A549 (cell line): ENCODE data around the gene ANKRD28. TPM values are rescaled to one million over a fixed set of nuclear protein-coding genes. Genes with fewer than 3 reads are reported as not detected.

Source experiments
- ATAC-seq, 2 experiments: fragments of 200-7000 bp in 1 of 2; fragments of >200 bp in 1 of 2; cut with Nextera tagmentation in 1 of 2; cut with Tn5 transposase in 1 of 2; 3 replicates each; pipeline versions ENCODE4 v1.8.0 to v1.9.1; 2018 to 2020; ENCODE audit warnings: mild to moderate bottlenecking in 1 of 2, moderate library complexity in 1 of 2
- CTCF ChIA-PET: fragments of 300-600 bp; sonication (Branson Sonifier 250); formaldehyde crosslinking; extraction: SDS; loops from one replicate; lab custom pipeline; 2021; ENCODE audit warnings: antibody characterized with exemption, inconsistent platforms; lab: Yijun Ruan, JAX
- POLR2A ChIA-PET: fragments of 350-600 bp; formaldehyde crosslinking; extraction: SDS; loops from one replicate; lab custom pipeline; 2021; ENCODE audit warnings: antibody characterized with exemption, inconsistent platforms; lab: Yijun Ruan, JAX
- DNase-seq, 2 experiments: peaks; one replicate each; pipeline versions ENCODE4 v3.0.0 to v3.0.0-alpha.2; 2011 to 2016; ENCODE audit warnings: low read depth in 1 of 2, low spot score in 1 of 2
- FAIRE-seq: peaks from 2 replicates; lab custom pipeline; 2011; peaks lifted over from hg19 to GRCh38; lab: Jason Lieb, UNC
- H3K27ac ChIP-seq, 2 experiments: fragments of >200 bp; sonication (Bioruptor Twin); formaldehyde crosslinking; 3 replicates each; pipeline ENCODE4 v1.5.1; 2016 to 2017
- H3K4me1 ChIP-seq: fragments of >200 bp; sonication (Bioruptor Twin); formaldehyde crosslinking; 3 replicates; pipeline ENCODE4 v1.6.1; 2016
- H3K4me2 ChIP-seq: fragments of >200 bp; sonication (Bioruptor Twin); formaldehyde crosslinking; 3 replicates; pipeline ENCODE4 v1.6.1; 2016
- H3K4me3 ChIP-seq: fragments of >200 bp; sonication (Bioruptor Twin); formaldehyde crosslinking; 3 replicates; pipeline ENCODE4 v1.5.1; 2016
- H3K9me3 ChIP-seq: fragments of >200 bp; sonication (Bioruptor Twin); formaldehyde crosslinking; 3 replicates; pipeline ENCODE4 v1.6.1; 2016
- ATOH8 ChIP-seq: fragments of 250-450 bp; sonication (Bioruptor Pico); IDR thresholded peaks from 2 replicates; pipeline ENCODE4 v1.5.0; 2020; ENCODE audit warnings: low read depth, mild to moderate bottlenecking, moderate library complexity
- BCL3 ChIP-seq: fragments of >200 bp; sonication (Bioruptor Twin); formaldehyde crosslinking; IDR thresholded peaks from 3 replicates; pipeline ENCODE4 v1.6.1; 2016
- BHLHE40 ChIP-seq: IDR thresholded peaks from 2 replicates; pipeline ENCODE4 v1.6.1; 2012; ENCODE audit warnings: low read depth, low read length, inconsistent platforms
- CBX2 ChIP-seq: fragments of 200-600 bp; sonication (generic); IDR thresholded peaks from 2 replicates; pipeline ENCODE4 v1.6.1; 2016; ENCODE audit warnings: low read depth, mild to moderate bottlenecking, borderline replicate concordance
- CEBPB ChIP-seq, 2 experiments: fragments of >200 bp in 1 of 2; sonication (Bioruptor Twin) in 1 of 2; formaldehyde crosslinking in 1 of 2; IDR thresholded peaks; 2 replicates each; pipeline ENCODE4 v1.6.1; 2012 to 2016
- CTCF ChIP-seq: fragments of >200 bp; sonication (Bioruptor Twin); formaldehyde crosslinking; IDR thresholded peaks from 3 replicates; pipeline ENCODE4 v1.5.1; 2016
- E2F6 ChIP-seq: IDR thresholded peaks from 2 replicates; pipeline ENCODE4 v1.6.1; 2012; ENCODE audit warnings: low read depth, borderline replicate concordance
- EHMT2 ChIP-seq: fragments of 200-600 bp; sonication (generic); IDR thresholded peaks from 2 replicates; pipeline ENCODE4 v1.6.1; 2016; ENCODE audit warnings: antibody characterized with exemption, low read depth, mild to moderate bottlenecking, moderate library complexity
- ELK1 ChIP-seq: fragments of 150-350 bp; IDR thresholded peaks from 2 replicates; pipeline ENCODE4 v1.6.1; 2014; ENCODE audit warnings: low read depth, mild to moderate bottlenecking, low read length
- FOSB ChIP-seq: fragments of 250-450 bp; sonication (Bioruptor Pico); IDR thresholded peaks from 2 replicates; pipeline ENCODE4 v1.5.0; 2020; ENCODE audit warnings: mild to moderate bottlenecking, moderate library complexity
- FOSL2 ChIP-seq, 2 experiments: fragments of 450-650 bp in 1 of 2; fragments of >200 bp in 1 of 2; sonication (Bioruptor Twin) in 1 of 2; formaldehyde crosslinking; IDR thresholded peaks; 2 replicates each; pipeline versions ENCODE4 v1.5.0 to v1.6.1; 2016 to 2020; ENCODE audit warnings: mild to moderate bottlenecking in 1 of 2, moderate library complexity in 1 of 2
- FOXS1 ChIP-seq: fragments of 250-450 bp; sonication (Bioruptor Pico); IDR thresholded peaks from 2 replicates; pipeline ENCODE4 v1.5.0; 2020; ENCODE audit warnings: mild to moderate bottlenecking, moderate library complexity
- GATA3 ChIP-seq: IDR thresholded peaks from 2 replicates; pipeline ENCODE4 v1.6.1; 2012; ENCODE audit warnings: borderline replicate concordance
- HES2 ChIP-seq: fragments of >200 bp; sonication (Bioruptor Twin); formaldehyde crosslinking; IDR thresholded peaks from 2 replicates; pipeline ENCODE4 v1.6.1; 2016
- HEYL ChIP-seq: fragments of 250-450 bp; sonication (Bioruptor Pico); IDR thresholded peaks from 2 replicates; pipeline ENCODE4 v1.8.0; 2021; ENCODE audit warnings: mild to moderate bottlenecking, moderate library complexity
- HMGXB4 ChIP-seq: fragments of 250-450 bp; sonication (Bioruptor Pico); IDR thresholded peaks from 2 replicates; pipeline ENCODE4 v1.5.0; 2021; ENCODE audit warnings: mild to moderate bottlenecking, moderate library complexity, borderline replicate concordance
- HOXB5 ChIP-seq: fragments of 250-450 bp; sonication (Bioruptor Pico); IDR thresholded peaks from 2 replicates; pipeline ENCODE4 v1.5.0; 2020; ENCODE audit warnings: mild to moderate bottlenecking, moderate library complexity
- JUN ChIP-seq, 2 experiments: fragments of >200 bp; sonication (Bioruptor Twin); formaldehyde crosslinking; IDR thresholded peaks; 2 replicates in 1 of 2; 3 replicates in 1 of 2; pipeline ENCODE4 v1.6.1; 2016 to 2017
- KDM1A ChIP-seq: fragments of 200-600 bp; sonication (generic); IDR thresholded peaks from 2 replicates; pipeline ENCODE4 v1.6.1; 2016; ENCODE audit warnings: low read depth, mild to moderate bottlenecking
- MAFK ChIP-seq: fragments of 450-650 bp; IDR thresholded peaks from 2 replicates; pipeline ENCODE4 v1.6.1; 2014; ENCODE audit not compliant: partially characterized antibody
- MAX ChIP-seq: IDR thresholded peaks from 2 replicates; pipeline ENCODE4 v1.6.1; 2012
- MYC ChIP-seq: IDR thresholded peaks from 2 replicates; pipeline ENCODE4 v1.6.1; 2012; ENCODE audit warnings: mild to moderate bottlenecking, inconsistent platforms, low read length, improper control_type of control experiment, borderline replicate concordance
- NPAS2 ChIP-seq: fragments of 250-450 bp; sonication (Bioruptor Pico); IDR thresholded peaks from 2 replicates; pipeline ENCODE4 v1.8.0; 2022; ENCODE audit warnings: mild to moderate bottlenecking, moderate library complexity, borderline replicate concordance
- NR3C1 ChIP-seq: fragments of >200 bp; sonication (Bioruptor Twin); formaldehyde crosslinking; IDR thresholded peaks from 3 replicates; pipeline ENCODE4 v1.6.1; 2017
- POLR2A ChIP-seq: IDR thresholded peaks from 2 replicates; pipeline ENCODE4 v1.6.1; 2012; ENCODE audit warnings: mild to moderate bottlenecking, low read length
- POLR2AphosphoS2 ChIP-seq: conservative IDR thresholded peaks from 2 replicates; pipeline ENCODE4 v1.6.1; 2012; ENCODE audit warnings: low read length, improper control_type of control experiment, inconsistent platforms
- RARB ChIP-seq: fragments of 250-450 bp; sonication (Bioruptor Pico); IDR thresholded peaks from 2 replicates; pipeline ENCODE4 v1.8.0; 2021; ENCODE audit warnings: mild to moderate bottlenecking, moderate library complexity
- RNF2 ChIP-seq: fragments of 200-600 bp; sonication (generic); IDR thresholded peaks from 2 replicates; pipeline ENCODE4 v1.6.1; 2016; ENCODE audit warnings: low read depth, mild to moderate bottlenecking, antibody characterized with exemption, moderate library complexity, borderline replicate concordance
- SREBF2 ChIP-seq: fragments of 450-650 bp; IDR thresholded peaks from 2 replicates; pipeline ENCODE4 v1.6.1; 2014; ENCODE audit warnings: mild to moderate bottlenecking, moderate library complexity
- TP53 ChIP-seq: fragments of 250-450 bp; sonication (Bioruptor Pico); IDR thresholded peaks from 2 replicates; pipeline ENCODE4 v1.5.0; 2021; ENCODE audit warnings: mild to moderate bottlenecking, moderate library complexity
- ZFP36 ChIP-seq: fragments of 450-650 bp; IDR thresholded peaks from 2 replicates; pipeline ENCODE4 v1.6.1; 2014; ENCODE audit warnings: borderline replicate concordance; ENCODE audit not compliant: partially characterized antibody
- WGBS: methylation state at CpG from one replicate; pipeline ENCODE4 v1.1.6; 2017; ENCODE audit errors: missing lambda C conversion rate; 5-methylcytosine and 5-hydroxymethylcytosine counted together
- polyA minus RNA-seq: library from RNA; depleted of rRNA, polyadenylated mRNA; stranded (reverse); fragments of >200 nt; gene quantifications from 2 replicates; pipeline ENCODE4 v1.2.3, GENCODE V29; 2011; rRNA and poly(A)+ RNA removed
- polyA plus RNA-seq, 4 experiments: library from polyadenylated mRNA; depleted of rRNA in 3 of 4; stranded (reverse); fragments of >200 nt; fragmentation: RNase III in 1 of 4; extraction: RNeasy Plus Mini Kit Qiagen cat#74134 plus additional on column Dnase treatment in 1 of 4; gene quantifications; 2 replicates in 3 of 4; 3 replicates in 1 of 4; pipeline ENCODE4 v1.2.3, GENCODE V29; 2011 to 2017

ANKRD28 gene
- polyA plus RNA-seq (2011; rRNA removed) = 72.0 and 73.2 TPM in 2 replicates
- polyA plus RNA-seq (2012; cell fraction: cytosol; rRNA removed) = 20.7 and 25.2 TPM in 2 replicates
- 24.7 and 33.9 TPM in 2 replicates for polyA plus RNA-seq (2012; cell fraction: nucleus; rRNA removed)
- 29.4 to 31.2 TPM (median 29.9 TPM) in 3 replicates for polyA plus RNA-seq (2017; fragmentation: RNase III; extraction: RNeasy Plus Mini Kit Qiagen cat#74134 plus additional on column Dnase treatment)
- 91.7 and 93.3 TPM in 2 replicates for polyA minus RNA-seq

- peak within 1 kb of the TSS; percentile 89 to 92 for H3K27ac ChIP-seq
- POLR2A ChIA-PET = interaction anchor here (0.6 to 2.4 kb wide), 11 partner anchors 10 to 467 kb away, joined by 3 to 10 read pairs (median 4); partner anchors contain the start of genes BTD, DPH3, HACL1 and OXNAD1
- peak; percentile 90 for ATAC-seq
- peak within 1 kb of the TSS; percentile 87 for H3K4me2 ChIP-seq
- no peaks in the 10 kb centered on the region for H3K9me3 ChIP-seq
- CTCF ChIA-PET = interaction anchor here (0.7 to 2.1 kb wide), 9 partner anchors 10 to 187 kb away, joined by 3 to 12 read pairs (median 3); no protein-coding TSS in a partner anchor
- H3K4me1 ChIP-seq = peaks cover 45% of the 10 kb centered on the region
- peak within 1 kb of the TSS; percentile 45 for H3K4me3 ChIP-seq
- DNase-seq = peak; percentile 45 to 89
- peak; percentile 88 for FAIRE-seq
- WGBS = 0% methylated on average over 6 of the region's 6 CpGs
- TF ChIP-seq TP53 (CRISPR knock-in tag) = no peak
- no peak for TF ChIP-seq POLR2AphosphoS2
- no peak for TF ChIP-seq NPAS2
- TF ChIP-seq ELK1 = no peak
- no peak for TF ChIP-seq BHLHE40
- TF ChIP-seq RARB (CRISPR knock-in tag) = no peak
- no peak for TF ChIP-seq ATOH8 (CRISPR knock-in tag)
- no peak for TF ChIP-seq SREBF2
- no peak for TF ChIP-seq FOXS1 (CRISPR knock-in tag)
- TF ChIP-seq HMGXB4 (CRISPR knock-in tag) = no peak
- TF ChIP-seq MYC = no peak
- TF ChIP-seq JUN (IDR thresholded peaks at IDR 0.05) = peak; percentile 61 to 65; a peak in 2 of 5 replicates
- TF ChIP-seq BCL3 = no peak; the same call in 2 of the 3 replicates
- no peak; the same call in 1 of the 2 replicates for TF ChIP-seq FOSL2 (IDR thresholded peaks at IDR 0.05)
- TF ChIP-seq FOSL2 (CRISPR knock-in tag; IDR thresholded peaks at IDR 0.05) = peak; percentile 81
- peak; percentile 79; the same call in 1 of the 2 replicates for TF ChIP-seq GATA3
- no peak for TF ChIP-seq NR3C1
- TF ChIP-seq CBX2 = no peak
- no peak for TF ChIP-seq FOSB (CRISPR knock-in tag)
- peak in 1 of 2 experiments; percentile 56; a peak in 2 of 4 replicates for TF ChIP-seq CEBPB (IDR thresholded peaks at IDR 0.05)
- TF ChIP-seq POLR2A = no peak
- peak; percentile 37; the same call in 1 of the 2 replicates for TF ChIP-seq MAX
- TF ChIP-seq HOXB5 (CRISPR knock-in tag) = no peak
- TF ChIP-seq MAFK = peak; percentile 54
- no peak for TF ChIP-seq EHMT2
- TF ChIP-seq RNF2 = no peak
- no peak for TF ChIP-seq CTCF
- TF ChIP-seq HEYL = no peak
- TF ChIP-seq HES2 = no peak
- TF ChIP-seq E2F6 = no peak
- no peak for TF ChIP-seq ZFP36
- TF ChIP-seq KDM1A = no peak
Measured at GRCh38 chr3:15797642-15798303, at the start of gene ANKRD28. Gene ANKRD28, minus strand, starts transcription at chr3:15797979. Its CDS starts 1,458 bp downstream, at chr3:15796521.
